CD14-positive monocyte (primary cell): Measurements from ENCODE around the gene ODF2. TPM values are rescaled to one million over a fixed set of nuclear protein-coding genes. Genes with fewer than 3 reads are reported as not detected.

Experiments used
- DNase-seq, 3 donors: peaks; one replicate each; pipeline ENCODE4 v3.0.0-alpha.2; 2011 to 2022
- H2AFZ ChIP-seq: 2 replicates; pipeline ENCODE4 v1.6.0; 2012; ENCODE audit warnings: mild to moderate bottlenecking, low read depth, low read length, inconsistent platforms; ENCODE audit not compliant: insufficient read depth, poor library complexity, severe bottlenecking
- H3K27ac ChIP-seq, 2 donors: 1 replicate in 1 of 2; 2 replicates in 1 of 2; pipeline ENCODE4 v1.5.1; 2012 to 2013; ENCODE audit warnings: low read length in 2 of 2, control low read depth in 1 of 2, inconsistent platforms in 1 of 2, low read depth in 1 of 2, mild to moderate bottlenecking in 1 of 2
- H3K27me3 ChIP-seq, 2 donors: one replicate each; pipeline versions ENCODE4 v1.6.0 to v1.6.1; 2011 to 2013; ENCODE audit warnings: low read length in 2 of 2; ENCODE audit not compliant: control insufficient read depth in 2 of 2, insufficient read depth in 2 of 2
- H3K36me3 ChIP-seq, 2 donors: replicated peaks in 1 of 2; 1 replicate in 1 of 2; 2 replicates in 1 of 2; pipeline versions ENCODE4 v1.5.1 to v1.6.1; 2012 to 2013; ENCODE audit warnings: low read length in 2 of 2, control low read depth in 1 of 2, inconsistent platforms in 1 of 2, mild to moderate bottlenecking in 1 of 2; ENCODE audit not compliant: insufficient read depth in 2 of 2, control insufficient read depth in 1 of 2
- H3K4me1 ChIP-seq, 2 donors: 1 replicate in 1 of 2; 2 replicates in 1 of 2; pipeline versions ENCODE4 v1.5.1 to v1.6.1; 2012 to 2013; ENCODE audit warnings: low read length in 2 of 2, control low read depth in 1 of 2, inconsistent platforms in 1 of 2, mild to moderate bottlenecking in 1 of 2, moderate library complexity in 1 of 2; ENCODE audit not compliant: insufficient read depth in 2 of 2, control insufficient read depth in 1 of 2
- H3K4me2 ChIP-seq: replicated peaks from 2 replicates; pipeline ENCODE3; 2012; ENCODE audit warnings: low read length, moderate library complexity, mild to moderate bottlenecking; ENCODE audit not compliant: poor library complexity, severe bottlenecking; ENCODE audit errors: extremely low read depth
- H3K4me3 ChIP-seq, 3 experiments: fragments of 200-600 bp in 1 of 3; sonication (generic) in 1 of 3; replicated peaks in 1 of 3; 1 replicate in 2 of 3; 2 replicates in 1 of 3; pipeline ENCODE4 v1.5.1; 2011 to 2013; ENCODE audit warnings: low read length in 3 of 3, mild to moderate bottlenecking in 3 of 3, control low read depth in 2 of 3, low read depth in 2 of 3, inconsistent platforms in 1 of 3, moderate library complexity in 1 of 3
- H3K79me2 ChIP-seq: 2 replicates; pipeline ENCODE4 v1.6.0; 2012; ENCODE audit warnings: mild to moderate bottlenecking, control low read depth, inconsistent platforms, low read length, moderate library complexity; ENCODE audit not compliant: insufficient read depth
- H3K9ac ChIP-seq: 2 replicates; pipeline ENCODE4 v1.6.0; 2017; ENCODE audit warnings: low read length, mild to moderate bottlenecking; ENCODE audit not compliant: insufficient read depth, poor library complexity, severe bottlenecking
- H3K9me3 ChIP-seq, 2 donors: replicated peaks in 1 of 2; 1 replicate in 1 of 2; 2 replicates in 1 of 2; pipeline versions ENCODE4 v1.5.1 to v1.6.1; 2012 to 2013; ENCODE audit warnings: low read length in 2 of 2, control low read depth in 1 of 2; ENCODE audit not compliant: control insufficient read depth in 1 of 2, insufficient read depth in 1 of 2
- H4K20me1 ChIP-seq: 2 replicates; pipeline ENCODE4 v1.6.0; 2012; ENCODE audit warnings: mild to moderate bottlenecking, low read length, control low read depth, moderate library complexity; ENCODE audit not compliant: insufficient read depth
- H3K27ac Mint-ChIP-seq, 7 donors: one replicate each; pipeline ENCODE4 v1.8.0; 2020; ENCODE audit warnings: mild to moderate bottlenecking in 7 of 7, mixed read lengths in 7 of 7, moderate library complexity in 6 of 7, inconsistent platforms in 2 of 7
- H3K27me3 Mint-ChIP-seq, 3 donors: one replicate each; pipeline ENCODE4 v1.8.0; 2021 to 2022; ENCODE audit warnings: low read depth in 3 of 3, mild to moderate bottlenecking in 3 of 3, mixed read lengths in 3 of 3, moderate library complexity in 3 of 3, inconsistent platforms in 1 of 3
- H3K36me3 Mint-ChIP-seq, 2 donors: one replicate each; pipeline ENCODE4 v1.8.0; 2020; ENCODE audit warnings: mixed read lengths in 2 of 2, inconsistent platforms in 1 of 2, mild to moderate bottlenecking in 1 of 2
- H3K4me1 Mint-ChIP-seq: one replicate; pipeline ENCODE4 v1.8.0; 2020; ENCODE audit warnings: mild to moderate bottlenecking, mixed read lengths
- H3K4me3 Mint-ChIP-seq, 2 donors: one replicate each; pipeline ENCODE4 v1.8.0; 2020; ENCODE audit warnings: mild to moderate bottlenecking in 2 of 2, mixed read lengths in 2 of 2, moderate library complexity in 1 of 2
- H3K9me3 Mint-ChIP-seq, 7 donors: one replicate each; pipeline ENCODE4 v1.8.0; 2020 to 2022; ENCODE audit warnings: mixed read lengths in 7 of 7, mild to moderate bottlenecking in 6 of 7, moderate library complexity in 6 of 7, inconsistent platforms in 2 of 7
- CTCF ChIP-seq: fragments of 200-600 bp; IDR thresholded peaks from one replicate; pipeline ENCODE4 v1.8.0; 2022; ENCODE audit warnings: antibody characterized with exemption, mild to moderate bottlenecking
- WGBS: methylation state at CpG from one replicate; pipeline ENCODE4 v1.1.5; 2013; ENCODE audit warnings: missing lambda C conversion rate; ENCODE audit not compliant: insufficient coverage; 5-methylcytosine and 5-hydroxymethylcytosine counted together
- intact Hi-C, 2 donors: fragments of 100-400 bp; cut with micrococcal nuclease; formaldehyde crosslinking; loops; one replicate each; pipeline versions ENCODE4 v1.15.0 to v1.15.1; 2023
- polyA plus RNA-seq, 3 donors: library from polyadenylated mRNA; depleted of rRNA in 1 of 3; unstranded in 2 of 3; stranded (reverse) in 1 of 3; fragments of 300-500 nt in 2 of 3; fragments of >200 nt in 1 of 3; fragmentation: Illumina TruSeq in 2 of 3; gene quantifications; 1 replicate in 2 of 3; 2 replicates in 1 of 3; pipeline ENCODE4 v1.2.3, GENCODE V29; 2012 to 2021

ODF2 gene
- polyA plus RNA-seq, 3 donors, result 7.9 to 24.1 (median 11.4) TPM

- Histone ChIP-seq H4K20me1 (no peaks in the 10 kb centered on the region), H3K27me3 (no peaks in the 10 kb centered on the region), H3K4me1 (peaks cover 8% of the 10 kb centered on the region in 2 donors), H3K4me2 (no peak overlapping the region), H3K9ac (no peak overlapping the region), H3K27ac (no peak overlapping the region), H3K4me3 (no peak overlapping the region), H3K9me3 (no peaks in the 10 kb centered on the region), H3K79me2 (no peaks in the 10 kb centered on the region), H2AFZ (no peak overlapping the region), H3K36me3 (peaks cover 61 to 89% of the 10 kb centered on the region in 2 donors)
- Mint-ChIP-seq H3K27me3 (peaks cover 2 to 5% (median 3%) of the 10 kb centered on the region in 3 donors), H3K4me3 (no peak overlapping the region), H3K36me3 (peaks cover 59 to 83% of the 10 kb centered on the region in 2 donors), H3K27ac (no peak overlapping the region), H3K9me3 (peaks cover 0 to 2% (median 0%) of the 10 kb centered on the region in 7 donors), H3K4me1 (peaks cover 9% of the 10 kb centered on the region)
- TF ChIP-seq CTCF, result no peak
- DNase-seq, result no peak
- intact Hi-C loops, result no loop called here
- 0% methylated on average over 1 of the region's 1 CpG for WGBS
These were observed 39.5 kb downstream of the ODF2 start for GRCh38 chr9:128495296-128495695.

- H3K9me3 Mint-ChIP-seq, result peaks cover 0 to 2% (median 0%) of the 10 kb centered on the region in 7 donors
- peaks cover 2 to 5% (median 3%) of the 10 kb centered on the region in 3 donors for H3K27me3 Mint-ChIP-seq
- Histone ChIP-seq H3K4me1 (peaks cover 8% of the 10 kb centered on the region in 2 donors), H3K9me3 (no peaks in the 10 kb centered on the region), H4K20me1 (no peaks in the 10 kb centered on the region), H3K36me3 (peaks cover 62 to 91% of the 10 kb centered on the region in 2 donors), H3K79me2 (no peaks in the 10 kb centered on the region), H2AFZ (no peak overlapping the region), H3K27ac (peak overlapping the region in 1 of 2 donors; percentile 32), H3K27me3 (no peaks in the 10 kb centered on the region), H3K4me2 (no peak overlapping the region), H3K4me3 (no peak overlapping the region), H3K9ac (no peak overlapping the region)
- intact Hi-C loops, result no loop called here
- H3K4me1 Mint-ChIP-seq, result peaks cover 9% of the 10 kb centered on the region
- no peak overlapping the region for H3K27ac Mint-ChIP-seq
- H3K4me3 Mint-ChIP-seq, result no peak overlapping the region
- 92% methylated on average over 2 of the region's 6 CpGs for WGBS
- H3K36me3 Mint-ChIP-seq, result peaks cover 62 to 85% of the 10 kb centered on the region in 2 donors
- DNase-seq, result no peak
- TF ChIP-seq CTCF, result no peak
These were observed 40.1 kb downstream of the ODF2 start for GRCh38 chr9:128495804-128496417.
